SW 1271 (cell line): Measurements from ENCODE around the gene TMEM11.

Source experiments
- DNase-seq, 2 experiments: peaks; one replicate each; lab custom pipeline; 2025; lab: John Stamatoyannopoulos, UW

Gene TMEM11

DNA sequence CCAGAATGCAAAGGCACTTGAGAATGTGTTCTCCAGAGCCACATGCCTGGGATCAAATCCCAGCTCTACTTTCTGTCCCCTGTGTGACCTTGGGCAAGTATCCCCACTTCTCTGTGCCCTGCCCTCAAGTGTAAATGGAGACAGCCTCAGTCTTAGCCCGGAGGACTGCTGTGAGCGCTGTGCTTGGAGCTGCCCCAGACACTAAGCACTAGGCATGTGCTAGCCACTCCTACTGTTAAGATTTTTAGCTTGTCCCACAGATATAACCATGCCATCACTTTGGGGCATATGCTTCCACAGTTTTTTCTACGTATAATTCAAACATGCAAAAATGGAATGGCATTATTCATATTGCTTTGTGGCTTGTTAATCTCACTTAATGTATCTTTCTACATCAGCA, 29.4 kb downstream of the TMEM11 start:
- no peak for DNase-seq

DNA sequence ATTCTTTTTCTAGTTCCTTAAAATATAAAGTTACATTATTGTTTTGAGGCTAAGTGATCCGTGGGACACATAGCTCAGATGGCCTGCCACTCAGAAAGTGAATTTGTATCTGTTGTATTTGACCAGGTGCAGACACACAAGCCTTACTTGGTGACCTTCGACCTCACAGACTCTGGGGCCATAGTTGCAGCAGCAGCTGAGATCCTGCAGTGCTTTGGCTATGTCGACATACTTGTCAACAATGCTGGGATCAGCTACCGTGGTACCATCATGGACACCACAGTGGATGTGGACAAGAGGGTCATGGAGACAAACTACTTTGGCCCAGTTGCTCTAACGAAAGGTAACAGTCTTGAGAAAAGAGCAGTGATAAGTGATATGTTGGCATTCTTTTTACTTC, 30.5 kb downstream of the TMEM11 start:
- DNase-seq: no peak

DNA sequence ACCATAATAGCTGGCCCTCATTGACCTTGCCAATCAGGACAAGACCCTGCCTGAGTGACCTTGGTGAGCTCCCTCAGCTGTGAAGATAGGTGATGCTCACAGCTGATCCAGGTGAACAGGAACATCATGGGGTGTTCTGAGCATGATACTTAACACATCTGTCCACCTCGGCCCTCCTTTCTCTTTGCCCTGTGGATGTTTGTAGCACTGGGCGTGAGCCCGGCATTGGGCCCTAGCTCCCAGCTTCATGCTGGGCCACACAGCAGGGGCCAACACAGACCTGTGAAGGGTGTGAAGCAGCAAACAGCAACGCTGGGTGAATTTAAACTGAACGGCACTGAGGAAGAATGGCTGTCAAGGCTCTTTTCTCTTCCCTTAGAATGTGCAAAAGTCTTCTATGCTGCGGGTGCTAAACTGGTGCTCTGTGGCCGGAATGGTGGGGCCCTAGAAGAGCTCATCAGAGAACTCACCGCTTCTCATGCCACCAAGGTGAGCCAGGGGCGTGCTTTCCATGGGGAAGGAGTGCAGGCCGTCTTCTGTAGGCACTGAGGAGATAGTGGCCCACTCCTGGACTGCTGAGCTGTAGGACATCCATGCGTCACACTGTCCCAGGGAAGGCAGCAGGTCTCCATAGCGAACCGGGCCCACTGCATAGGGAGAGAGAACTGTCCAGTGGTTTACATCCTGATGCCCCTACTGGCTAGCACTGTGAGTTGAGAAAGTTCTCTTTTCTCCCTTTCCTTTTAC, 35.9 kb downstream of the TMEM11 start:
- DNase-seq: no peak

- no peak for DNase-seq
These were observed 36.6 kb downstream of the TMEM11 start for GRCh38 chr17:21177401-21177800.

- no peak for DNase-seq
These were observed 37.1 kb downstream of the TMEM11 start for GRCh38 chr17:21176773-21177395.

DNA sequence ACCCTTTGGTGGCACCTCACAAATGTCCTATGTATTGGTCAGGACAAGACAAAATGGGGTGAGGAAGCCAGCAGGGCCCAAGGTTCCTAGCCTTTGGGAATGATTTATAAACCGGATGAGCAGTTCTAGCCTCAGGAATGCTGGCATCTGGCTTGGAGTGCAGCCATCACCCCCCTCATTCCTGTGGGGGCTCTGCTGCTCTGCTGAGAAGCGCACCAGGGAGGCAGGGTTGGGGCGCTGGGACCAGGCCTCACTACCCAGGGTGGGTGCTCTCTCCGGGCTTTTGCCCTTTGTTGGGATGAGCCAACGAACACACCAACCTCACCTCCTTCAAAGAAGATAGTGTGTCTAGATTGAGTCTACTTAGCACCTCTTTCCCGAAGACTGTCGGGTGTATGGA, 39.2 kb downstream of the TMEM11 start:
- DNase-seq: no peak

DNA sequence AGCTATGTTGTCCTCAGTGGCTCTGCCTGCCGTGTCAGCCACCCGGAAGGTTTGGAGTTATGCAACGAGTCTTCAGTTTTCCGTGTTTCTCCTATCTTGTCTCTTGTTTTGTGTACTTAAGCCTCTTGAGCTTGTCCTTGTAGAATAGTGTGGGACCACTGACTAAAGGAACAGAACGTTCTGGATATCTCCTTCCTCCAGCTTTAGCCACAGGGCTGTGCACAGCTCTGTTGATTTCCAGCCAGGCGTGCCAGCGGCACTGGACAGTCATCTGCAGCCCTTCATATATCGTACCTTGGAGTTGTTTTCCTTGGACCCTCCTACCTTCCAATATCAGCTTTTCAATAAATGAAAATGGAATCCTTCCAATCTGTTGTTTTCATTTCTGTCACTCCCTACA, 39.8 kb downstream of the TMEM11 start:
- DNase-seq: no peak

DNA sequence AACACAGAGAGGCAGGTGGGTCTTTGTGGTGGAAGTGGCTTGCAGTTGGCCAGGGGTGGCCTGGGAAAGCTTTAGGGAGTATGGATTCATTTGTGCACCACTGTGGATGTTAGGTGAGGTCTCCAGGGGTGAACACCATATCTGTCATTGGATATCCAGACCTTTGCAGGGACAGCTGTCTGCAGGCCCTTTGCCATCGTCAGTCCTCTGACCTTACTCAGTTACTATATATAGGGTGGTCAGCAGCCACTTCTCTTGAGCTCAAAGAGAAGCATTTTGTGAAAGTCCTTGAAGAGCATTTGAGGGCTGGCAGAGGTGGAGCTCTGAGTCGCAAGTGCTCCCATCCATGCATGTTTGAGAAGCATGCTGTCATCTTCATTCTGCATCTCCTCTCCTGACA, 40.4 kb downstream of the TMEM11 start:
- no peak for DNase-seq

DNA sequence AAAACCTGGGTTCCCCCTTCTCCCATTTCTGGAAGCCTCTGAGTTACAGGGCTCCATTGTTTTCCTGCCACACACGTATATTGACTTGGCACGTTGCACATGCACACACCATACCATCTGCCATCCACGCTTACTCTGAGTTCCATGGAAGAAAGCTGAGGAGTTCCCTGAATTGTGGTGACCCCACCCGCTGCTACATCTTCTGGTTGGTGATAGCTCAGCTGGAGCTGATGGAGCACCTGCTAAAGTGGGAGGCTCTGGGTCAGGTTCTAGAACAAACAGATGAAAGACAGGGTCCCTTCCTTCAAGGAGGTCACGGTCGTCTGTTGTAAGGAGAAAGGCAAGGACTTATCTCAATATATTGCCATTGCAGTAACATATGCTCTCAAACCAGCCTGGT, 41.1 kb downstream of the TMEM11 start:
- no peak for DNase-seq

- DNase-seq: no peak
These were observed 41.9 kb downstream of the TMEM11 start for GRCh38 chr17:21171970-21172510.

DNA sequence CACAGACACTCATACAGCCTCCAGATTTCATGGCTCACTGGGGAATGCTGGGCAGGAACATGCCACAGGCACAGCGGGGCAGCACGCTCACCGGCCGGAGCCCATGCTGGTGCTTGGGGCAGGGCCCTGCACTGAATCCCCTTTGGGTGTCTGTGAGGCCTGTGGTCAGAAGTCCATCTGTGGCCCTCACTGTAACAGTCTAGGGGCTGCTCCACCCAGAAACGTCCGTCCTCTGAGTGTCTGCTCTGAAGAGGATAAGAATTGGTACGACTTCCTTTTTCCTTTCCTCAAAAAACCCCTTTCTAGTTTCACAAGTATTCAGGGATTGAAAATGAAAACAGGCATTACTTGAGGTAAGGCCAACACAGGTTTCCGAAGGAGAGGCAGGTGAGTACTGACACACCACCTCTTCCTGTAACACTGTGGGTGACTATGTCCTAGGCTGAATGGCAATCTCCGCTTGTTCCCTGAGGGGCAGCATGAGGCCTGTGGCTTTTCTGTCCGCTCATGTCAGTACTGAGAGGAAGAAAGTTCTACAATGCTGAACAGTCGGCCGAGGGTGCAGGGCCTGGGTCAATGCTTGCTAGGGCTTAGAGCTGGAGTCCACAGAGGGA, 42.5 kb downstream of the TMEM11 start:
- no peak for DNase-seq

DNA sequence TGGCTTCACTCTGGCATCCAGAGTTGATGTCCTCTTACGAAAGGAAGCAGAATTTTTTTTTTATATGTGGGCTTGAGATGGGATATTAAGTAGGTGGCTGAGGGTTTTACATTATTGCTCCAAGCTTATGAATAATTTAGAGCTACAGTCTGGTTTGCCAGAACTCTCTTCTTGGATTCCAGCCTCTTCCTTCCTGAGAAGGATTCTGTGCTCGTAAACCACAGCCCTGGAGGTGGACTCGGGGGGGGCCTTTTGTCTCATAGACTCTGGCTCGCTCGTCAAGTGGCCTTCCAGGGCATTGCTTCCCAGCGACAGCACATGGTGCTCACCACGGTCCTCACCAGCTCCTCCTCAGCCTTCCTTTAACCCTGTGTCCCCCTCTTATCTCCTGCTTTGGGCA, 43.2 kb downstream of the TMEM11 start:
- no peak for DNase-seq

- no peak for DNase-seq
These were observed 44.5 kb downstream of the TMEM11 start for GRCh38 chr17:21169496-21169895.

- no peak for DNase-seq
These were observed 45.5 kb downstream of the TMEM11 start for GRCh38 chr17:21168555-21168865.

GRCh38 chr17:21167303-21167702, 46.7 kb downstream of the TMEM11 start:
- no peak for DNase-seq

- no peak for DNase-seq
These were observed 47.3 kb downstream of the TMEM11 start for GRCh38 chr17:21166595-21167210.

DNA sequence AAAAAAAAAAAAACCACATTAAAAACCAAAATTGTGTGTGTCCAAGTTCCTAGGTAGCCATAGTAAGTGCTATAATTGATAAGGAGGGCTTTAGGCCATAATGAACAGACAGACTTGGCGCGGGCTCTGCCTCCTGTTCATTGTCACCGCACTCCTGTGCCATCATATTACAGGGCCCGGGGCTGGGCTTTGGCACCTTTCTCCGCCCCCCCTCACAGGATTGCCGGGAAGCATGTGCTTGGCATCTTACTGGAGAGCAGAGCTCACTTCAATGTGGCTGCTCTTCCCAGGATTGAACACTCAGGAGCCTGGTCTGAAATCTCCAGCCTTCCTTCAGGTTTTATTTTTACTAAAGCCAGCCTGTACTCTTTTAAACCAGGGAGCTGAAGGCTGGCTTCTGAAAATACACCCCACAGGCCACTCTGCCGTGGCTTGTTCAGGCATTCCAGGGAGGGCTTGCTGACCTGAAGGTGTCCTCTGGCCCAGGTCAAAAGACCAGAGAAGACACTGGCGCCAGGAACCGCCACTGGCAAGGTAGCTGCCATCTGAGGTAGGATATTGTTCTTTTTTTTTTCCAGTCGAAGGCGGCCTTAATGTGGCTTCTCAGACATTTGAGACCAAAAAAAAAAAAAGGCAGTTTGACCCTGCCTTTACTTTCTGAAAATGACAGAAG, 47.9 kb downstream of the TMEM11 start:
- DNase-seq: no peak

GRCh38 chr17:21164620-21165019, 49.3 kb downstream of the TMEM11 start:
- DNase-seq: no peak

DNA sequence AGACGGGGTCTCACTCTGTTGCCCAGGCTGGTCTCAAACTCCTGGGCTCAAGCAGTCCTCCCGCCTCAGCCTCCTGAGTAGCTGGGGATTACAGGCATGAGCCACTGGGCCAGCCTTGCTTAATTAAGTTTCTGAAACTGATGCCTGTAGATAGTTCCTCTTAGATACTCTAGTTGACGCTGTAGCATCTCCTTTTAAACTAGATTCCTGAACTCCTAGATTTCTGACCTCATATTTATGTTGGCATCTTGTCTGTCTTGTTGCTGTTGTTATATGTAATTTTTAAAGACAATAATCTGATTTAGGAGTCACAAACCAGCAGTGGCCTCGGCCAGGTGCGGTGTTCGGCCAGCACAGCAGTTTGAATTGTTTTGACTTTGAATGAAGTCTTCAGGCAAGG, 49.7 kb downstream of the TMEM11 start:
- no peak for DNase-seq

DNA sequence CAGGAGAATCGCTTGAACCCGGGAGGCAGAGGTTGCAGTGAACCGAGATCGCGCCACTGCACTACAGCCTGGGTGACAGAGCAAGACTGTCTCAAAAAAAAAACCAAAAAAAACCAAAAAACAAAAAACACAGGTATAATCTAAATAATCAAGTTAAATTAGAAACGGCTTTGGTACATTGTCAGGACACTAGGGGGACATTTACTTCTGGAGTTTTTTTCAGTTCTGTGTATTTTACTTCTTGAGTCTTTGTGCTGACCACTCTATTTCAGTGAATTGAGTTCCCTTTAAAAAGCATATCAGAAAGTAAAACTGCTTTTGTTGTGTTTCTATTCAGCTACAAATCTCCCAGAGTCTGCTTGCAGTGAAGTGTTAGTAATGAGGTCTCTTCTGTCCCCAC, 50.9 kb downstream of the TMEM11 start:
- no peak for DNase-seq

DNA sequence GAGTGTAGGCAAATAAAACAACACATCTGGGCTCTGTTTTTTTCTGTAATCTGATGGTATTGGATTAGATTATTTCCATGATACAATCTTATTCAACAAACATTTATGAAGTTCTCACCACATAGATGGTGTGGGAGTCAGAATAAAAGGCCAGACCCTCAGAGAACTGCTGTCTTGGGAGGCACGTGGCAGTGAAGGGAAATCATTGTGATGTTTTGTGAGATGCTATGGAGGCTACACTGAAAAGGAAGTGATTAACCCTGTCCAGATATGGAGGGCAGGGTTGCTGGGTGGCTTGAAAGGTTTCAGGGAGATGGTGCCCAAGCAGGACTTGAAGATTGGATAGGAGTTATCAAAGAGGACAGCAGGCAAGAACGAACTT, 51.6 kb downstream of the TMEM11 start:
- no peak for DNase-seq
